Measurements from ENCODE around the gene PATL1.
"Not testable (repeated sequence)": the region's sequence is repeated elsewhere in the genome, so short reads cannot be mapped to it uniquely, and the experiment has no call there.

Gene PATL1

GRCh38 chr11:59668950-59669610 is at the start of gene PATL1:
Gene PATL1, minus strand, starts transcription at chr11:59669037. Its CDS starts 142 bp downstream, at chr11:59668895.
- DNase-seq, result peak; percentile 97

- no peak for DNase-seq
Measured at GRCh38 chr11:59716051-59716450, 47.2 kb upstream of the PATL1 start.

GRCh38 chr11:59713745-59714144 is 44.9 kb upstream of the PATL1 start, which contains the start of gene OR10V1:
Gene OR10V1, minus strand, starts transcription at chr11:59713845. Its CDS starts 0 bp downstream, at chr11:59713845.
- no peak for DNase-seq

GRCh38 chr11:59710136-59710847 is 41.5 kb upstream of the PATL1 start:
- DNase-seq, result no peak

GRCh38 chr11:59708537-59708936 is 39.7 kb upstream of the PATL1 start:
- no peak for DNase-seq

- DNase-seq, result no peak
Measured at GRCh38 chr11:59707371-59707770, 38.5 kb upstream of the PATL1 start.

- no peak for DNase-seq
Measured at GRCh38 chr11:59706518-59707285, 37.9 kb upstream of the PATL1 start.

- DNase-seq, result no peak
Measured at GRCh38 chr11:59705294-59705693, 36.5 kb upstream of the PATL1 start.

- not testable (repeated sequence) for DNase-seq
Measured at GRCh38 chr11:59703515-59703914, 34.7 kb upstream of the PATL1 start.

GRCh38 chr11:59700157-59700556 is 31.3 kb upstream of the PATL1 start:
- not testable (repeated sequence) for DNase-seq

GRCh38 chr11:59698506-59698905 is 29.7 kb upstream of the PATL1 start:
- DNase-seq, result no peak

- DNase-seq, result no peak
Measured at GRCh38 chr11:59692915-59693314, 24.1 kb upstream of the PATL1 start.

GRCh38 chr11:59691156-59691555 is 22.3 kb upstream of the PATL1 start:
- no peak for DNase-seq

GRCh38 chr11:59689015-59689414 is 20.2 kb upstream of the PATL1 start:
- DNase-seq, result no peak

- peak; percentile 41 for DNase-seq
Measured at GRCh38 chr11:59681260-59681725, 12.5 kb upstream of the PATL1 start.

- DNase-seq, result peak; percentile 51
Measured at GRCh38 chr11:59680287-59681154, 11.7 kb upstream of the PATL1 start.

GRCh38 chr11:59679347-59679746 is 10.5 kb upstream of the PATL1 start:
- DNase-seq, result no peak

GRCh38 chr11:59678813-59679165 is 10.0 kb upstream of the PATL1 start:
- no peak for DNase-seq

GRCh38 chr11:59678118-59678812 is 9.4 kb upstream of the PATL1 start:
- no peak for DNase-seq

GRCh38 chr11:59676205-59676604 is 7.4 kb upstream of the PATL1 start:
- no peak for DNase-seq

- DNase-seq, result no peak
Measured at GRCh38 chr11:59674291-59674690, 5.5 kb upstream of the PATL1 start.

- no peak for DNase-seq
Measured at GRCh38 chr11:59673291-59673690, 4.5 kb upstream of the PATL1 start.

All from DMS153 (cell line).